Stimulated activated CD8-positive, alpha-beta memory T cell treated with anti-CD3 and anti-CD28 coated beads, Interleukin-12 subunit alpha, Interleukin-12 subunit beta, amount 100 ng/mL, for 4 hours (primary cell): ENCODE results near the gene RBM23.
"Not testable (repeated sequence)": the region's sequence is repeated elsewhere in the genome, so short reads cannot be mapped to it uniquely, and the experiment has no call there.

Experiments
- DNase-seq: peaks from one replicate; pipeline ENCODE4 v3.0.0-alpha.2; 2020; ENCODE audit warnings: low read depth

The RBM23 gene

DNA sequence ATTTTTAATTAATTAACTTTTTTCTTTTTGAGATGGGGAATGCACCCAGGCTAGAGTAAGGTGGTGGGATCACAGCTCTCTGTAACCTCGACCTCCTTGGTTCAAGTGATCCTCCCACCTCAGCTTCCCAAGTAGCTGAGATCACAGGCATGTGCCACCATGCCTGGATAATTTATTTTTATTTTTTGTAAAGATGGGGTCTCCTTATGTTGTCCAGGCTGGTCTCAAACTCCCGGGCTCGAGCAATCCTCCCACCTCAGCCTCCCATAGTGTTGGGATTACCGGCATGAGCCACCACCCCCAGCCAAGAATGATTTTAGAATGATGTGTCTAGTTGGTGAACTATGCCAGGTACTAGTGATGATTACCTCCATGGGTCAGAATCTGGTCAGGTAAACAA is 54.0 kb downstream of the RBM23 start:
- DNase-seq, result no peak

DNA sequence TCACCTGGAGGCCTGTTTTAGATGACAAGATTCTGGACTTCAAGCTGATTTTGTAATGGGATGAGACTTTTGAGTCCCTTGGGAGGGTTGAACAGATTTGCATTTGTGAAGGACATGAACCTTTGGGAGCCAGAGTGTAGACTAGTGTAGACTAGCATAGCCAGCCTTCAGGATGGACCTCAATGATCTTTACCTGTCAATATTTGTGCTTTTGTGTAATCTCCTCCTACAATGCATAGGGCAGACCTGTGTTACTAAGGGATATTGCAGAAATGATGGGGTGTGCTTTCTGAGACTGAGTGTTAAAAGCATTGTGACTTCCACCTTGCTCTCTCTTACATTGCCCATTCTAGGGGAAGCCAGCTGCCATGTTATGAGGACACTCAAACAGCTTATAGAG is 57.3 kb downstream of the RBM23 start:
- DNase-seq, result no peak

DNA sequence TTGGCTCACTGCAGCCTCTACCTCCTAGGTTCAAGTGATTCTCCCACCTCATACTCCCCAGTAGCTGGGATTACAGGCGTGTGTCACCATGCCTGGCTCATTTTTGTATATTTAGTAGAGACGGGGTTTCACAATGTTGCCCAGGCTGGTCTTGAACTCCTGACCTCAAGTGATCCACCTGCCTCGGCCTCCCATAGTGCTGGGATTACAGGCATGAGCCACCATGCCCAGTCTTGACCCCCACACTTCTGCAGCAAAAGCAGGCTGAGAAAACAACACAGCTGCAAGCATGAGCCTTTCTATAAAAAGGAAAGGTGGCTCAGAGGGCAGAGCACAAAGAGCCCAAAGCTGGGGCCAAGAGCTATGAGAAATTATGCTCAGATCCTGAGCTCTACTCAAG is 58.6 kb downstream of the RBM23 start:
- DNase-seq, result not testable (repeated sequence)

DNA sequence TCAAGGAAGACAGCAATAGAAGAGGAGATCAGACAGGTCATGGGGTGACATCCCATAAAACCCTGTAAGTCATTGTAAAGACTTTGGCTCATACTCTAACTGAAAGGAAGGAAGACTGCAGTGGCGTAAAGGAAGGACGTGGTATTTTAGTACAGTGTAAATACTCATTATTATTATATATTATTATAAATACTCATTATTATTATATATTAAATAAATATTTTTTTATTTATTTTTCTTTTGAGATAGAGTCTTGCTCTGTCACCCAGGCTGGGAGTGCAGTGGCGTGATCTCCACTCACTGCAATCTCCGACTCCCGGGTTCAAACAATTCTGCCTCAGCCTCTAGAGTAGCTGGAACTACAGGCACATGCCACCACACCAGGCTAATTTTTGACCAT is 62.5 kb downstream of the RBM23 start:
- no peak for DNase-seq

DNA sequence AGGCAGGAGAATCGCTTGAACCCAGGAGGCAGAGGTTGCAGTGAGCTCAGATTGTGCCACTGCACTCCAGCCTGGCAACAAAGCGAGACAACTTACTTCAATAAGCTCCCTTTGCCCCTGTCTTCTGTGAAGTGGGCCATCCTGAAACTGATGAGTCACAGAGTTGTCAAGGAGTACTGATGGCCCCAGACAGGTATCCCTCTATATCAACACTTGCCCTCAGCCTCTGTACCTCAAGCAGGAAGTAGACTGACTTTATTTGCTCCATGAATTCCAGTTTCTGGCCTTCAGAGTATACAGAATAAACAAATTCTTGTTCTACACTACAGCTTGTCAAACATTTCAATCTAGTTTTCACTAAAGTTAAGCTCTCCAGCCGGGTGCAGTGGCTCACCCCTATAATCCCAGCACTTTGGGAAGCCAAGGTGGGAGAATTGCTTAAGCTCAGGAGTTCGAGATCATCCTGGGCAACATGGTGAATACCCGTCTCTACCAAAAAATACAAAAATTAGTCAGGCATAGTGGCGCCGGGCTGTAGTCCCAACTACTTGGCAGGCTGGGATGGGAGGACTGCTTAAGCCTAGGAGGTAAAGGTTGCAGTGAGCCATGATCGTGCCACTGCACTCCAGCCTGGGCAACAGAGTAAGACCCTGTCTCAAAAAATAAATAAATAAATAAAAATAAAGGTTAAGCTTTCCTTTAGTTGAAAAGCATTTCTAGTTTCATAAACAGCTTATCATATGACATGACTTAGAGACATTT is 63.8 kb downstream of the RBM23 start:
- no peak for DNase-seq

DNA sequence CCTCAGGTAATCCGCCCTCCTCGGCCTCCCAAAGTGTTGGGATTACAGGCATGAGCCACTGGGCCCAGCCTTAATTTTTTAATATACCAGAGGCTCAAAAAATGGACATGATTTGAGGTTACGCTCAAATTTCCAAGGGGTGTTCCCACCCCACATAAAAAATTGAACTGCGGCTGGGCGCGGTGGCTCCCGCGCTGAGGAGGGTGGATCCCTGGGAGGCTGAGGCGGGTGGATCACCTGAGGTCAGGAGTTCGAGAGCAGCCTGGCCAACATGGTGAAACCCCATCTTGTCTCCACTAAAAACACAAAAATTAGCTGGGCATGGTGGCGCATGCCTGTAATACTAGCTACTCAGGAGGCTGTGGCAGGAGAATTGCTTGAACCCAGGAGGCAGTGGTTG is 64.7 kb downstream of the RBM23 start:
- DNase-seq, result not testable (repeated sequence)

DNA sequence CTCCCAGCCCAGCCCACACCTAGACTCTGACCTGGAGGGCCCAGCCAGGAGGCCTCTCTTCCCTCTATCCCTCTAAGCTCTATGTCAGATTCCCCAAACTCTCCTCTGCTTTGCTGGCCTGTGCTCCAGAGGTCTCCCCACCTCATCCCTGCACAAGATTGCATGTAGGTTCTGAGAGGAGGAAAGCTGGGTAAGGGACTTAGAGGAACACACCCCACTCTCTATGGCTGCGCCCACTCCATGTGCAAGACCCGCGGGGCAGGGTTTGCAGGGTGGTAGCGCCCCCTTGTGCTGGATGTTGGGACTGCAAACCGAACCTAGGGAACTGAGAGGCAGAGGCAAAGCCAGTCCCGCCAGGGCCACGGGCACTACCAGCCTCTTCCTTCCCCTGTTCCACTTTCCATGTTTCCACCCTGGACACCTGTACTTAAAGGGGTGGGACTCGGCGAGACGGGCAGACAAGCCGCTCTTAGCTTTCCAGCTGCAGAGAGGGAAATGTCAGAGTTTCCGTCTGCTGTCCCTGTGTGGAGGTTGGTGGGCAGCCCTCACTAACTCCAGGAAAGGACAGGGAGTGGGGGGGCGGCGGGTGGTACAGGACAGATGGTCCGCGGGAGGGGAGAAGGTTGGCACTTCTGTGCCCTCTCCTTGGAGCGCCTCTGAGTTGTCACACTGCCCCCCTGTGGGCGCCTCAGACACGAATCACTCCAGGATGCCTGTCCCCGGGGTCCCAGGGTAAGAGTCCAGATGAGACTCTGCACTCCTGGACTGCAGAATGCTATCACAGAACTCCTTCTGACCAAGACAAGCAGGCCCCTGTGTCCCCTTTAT is 65.8 kb downstream of the RBM23 start:
- DNase-seq, result peak; percentile 77

DNA sequence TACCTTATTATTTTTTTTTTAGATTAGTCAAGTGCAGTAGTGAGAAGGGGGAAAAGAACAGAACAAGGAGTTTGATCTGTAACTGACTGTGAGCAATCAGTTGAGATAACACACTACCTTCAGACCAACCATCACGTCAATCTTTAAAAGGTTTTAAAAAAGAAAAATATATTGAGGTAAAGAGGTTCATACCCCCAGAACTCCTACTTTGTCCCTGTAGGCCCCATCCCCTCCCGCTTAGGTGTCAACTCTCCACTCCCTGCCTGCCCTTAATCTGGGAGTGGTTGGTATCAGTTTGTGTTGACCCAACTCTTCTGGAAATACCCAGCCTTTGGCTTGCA is 66.4 kb downstream of the RBM23 start:
- DNase-seq, result no peak

DNA sequence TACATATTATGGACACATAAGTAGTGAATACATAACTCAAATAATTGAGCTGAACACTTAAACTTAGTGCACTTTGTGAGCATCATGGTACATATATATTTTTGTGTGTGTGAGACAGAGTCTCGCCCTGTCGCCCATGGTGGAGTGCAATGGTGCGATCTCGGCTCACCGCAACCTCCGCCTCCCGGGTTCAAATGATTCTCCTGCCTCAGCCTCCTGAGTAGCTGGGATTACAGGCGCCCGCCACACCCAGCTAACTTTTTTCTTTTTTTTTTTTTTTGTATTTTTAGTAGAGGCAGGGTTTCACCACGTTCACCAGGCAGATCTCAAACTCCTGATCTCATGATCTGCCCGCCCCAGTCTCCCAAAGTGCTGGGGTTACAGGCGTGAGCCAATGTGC is 66.8 kb downstream of the RBM23 start:
- not testable (repeated sequence) for DNase-seq

DNA sequence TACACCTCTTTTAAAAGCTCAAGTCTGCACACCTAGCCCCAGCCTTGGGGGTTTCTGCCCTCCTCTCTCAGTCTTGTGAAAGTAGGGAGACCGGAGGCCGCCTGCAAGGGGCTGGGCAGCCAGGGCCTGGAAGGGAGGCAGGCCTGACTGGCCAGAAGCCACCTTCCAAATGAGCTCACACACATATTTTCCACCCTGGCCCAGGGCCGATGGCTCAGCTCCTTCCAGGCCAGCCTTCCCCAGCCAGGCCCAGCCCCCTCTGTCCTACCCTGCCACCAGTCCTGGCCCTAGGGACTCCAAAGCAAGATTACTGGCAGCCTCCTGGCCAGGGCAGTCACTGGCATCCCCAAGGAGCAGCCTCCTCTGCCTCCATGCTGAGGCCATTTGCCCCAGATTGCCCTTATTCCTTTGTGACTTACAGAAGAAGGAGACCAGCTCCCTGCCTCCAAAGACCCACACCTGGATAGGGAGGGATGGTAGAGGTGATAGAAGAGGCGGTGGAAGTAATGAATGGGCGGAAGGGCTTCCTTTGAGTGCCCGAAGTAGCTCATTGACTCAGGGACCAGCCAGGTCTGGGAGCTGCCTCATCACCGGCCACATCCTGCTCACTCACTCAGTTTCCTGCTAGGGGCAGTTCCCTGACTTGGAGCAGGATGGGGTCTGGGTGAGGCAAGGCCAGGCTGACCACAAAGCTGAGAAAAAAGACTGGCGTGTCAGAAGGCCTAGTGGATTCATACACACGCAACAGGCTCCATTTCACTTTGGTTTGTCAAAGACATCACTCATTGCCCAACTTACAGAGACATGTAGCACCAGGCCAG is 67.8 kb downstream of the RBM23 start:
- no peak for DNase-seq

DNA sequence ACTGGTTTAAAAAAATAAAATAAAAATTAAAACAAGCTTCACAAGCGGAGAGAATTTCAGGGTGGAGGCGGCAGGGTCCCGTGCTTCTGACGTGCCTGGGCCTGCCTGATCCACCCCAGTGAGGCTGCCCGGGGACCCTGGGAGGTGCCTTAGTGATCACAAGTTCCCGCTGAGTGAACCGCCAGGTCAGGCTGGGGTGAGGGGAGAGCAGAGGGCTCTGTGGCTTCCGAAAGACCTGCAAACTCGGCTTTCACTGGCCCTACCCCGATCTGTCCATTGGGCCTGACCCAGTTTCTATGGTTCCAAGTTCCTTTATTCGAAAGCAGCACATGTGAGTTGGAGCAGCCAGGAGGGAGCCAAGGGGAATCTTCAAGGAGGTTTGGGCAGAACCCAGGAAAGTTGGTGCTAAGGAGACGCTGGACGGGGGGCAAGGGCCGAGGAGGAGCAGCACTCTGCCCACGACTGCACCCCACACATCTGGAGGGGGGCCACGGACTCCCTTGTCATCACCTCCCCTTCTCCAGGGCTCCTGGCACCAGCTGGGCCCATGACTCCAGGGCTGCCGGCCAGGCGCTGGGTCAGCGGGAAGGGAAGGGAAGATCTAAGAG is 69.6 kb downstream of the RBM23 start:
- no peak for DNase-seq

DNA sequence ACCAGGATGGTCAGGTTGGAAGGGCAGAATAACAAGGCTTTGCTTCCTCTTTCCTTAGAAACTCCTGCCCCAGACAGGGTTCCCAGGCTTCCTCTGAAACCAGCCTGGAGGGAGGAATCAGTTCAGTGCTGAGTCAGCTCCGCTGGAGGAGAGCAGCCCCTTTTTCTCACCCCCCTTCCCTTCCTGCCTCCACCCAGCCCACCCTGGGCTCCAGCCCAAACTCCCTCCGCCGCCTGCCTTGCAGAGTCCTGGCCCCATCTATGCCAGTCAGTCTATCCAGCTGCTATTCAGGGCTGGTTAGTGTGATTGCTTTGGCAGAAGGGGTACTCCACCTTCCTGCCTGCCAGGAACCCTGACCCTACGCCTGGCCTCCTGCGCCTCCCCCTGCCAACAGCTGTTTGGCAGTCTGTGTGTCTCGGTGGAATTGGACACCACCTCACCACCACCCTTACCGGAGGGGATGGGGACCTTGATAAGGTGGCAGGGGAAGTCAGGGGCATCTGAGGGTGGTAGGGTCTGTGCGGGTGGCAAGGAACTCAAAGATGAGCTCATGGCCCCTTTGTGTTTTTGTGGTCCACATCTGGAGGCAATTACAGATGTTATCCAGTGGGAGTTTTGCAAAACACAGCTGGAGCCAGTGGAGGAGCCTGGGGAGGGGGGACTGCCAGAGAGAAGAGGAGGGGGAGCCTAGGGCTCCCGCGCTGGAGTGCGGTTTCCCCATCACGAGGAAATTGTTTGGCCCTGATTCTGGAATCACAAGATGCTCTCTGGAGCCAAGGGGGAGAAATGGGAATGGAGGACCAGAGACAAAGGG is 70.4 kb downstream of the RBM23 start:
- no peak for DNase-seq

DNA sequence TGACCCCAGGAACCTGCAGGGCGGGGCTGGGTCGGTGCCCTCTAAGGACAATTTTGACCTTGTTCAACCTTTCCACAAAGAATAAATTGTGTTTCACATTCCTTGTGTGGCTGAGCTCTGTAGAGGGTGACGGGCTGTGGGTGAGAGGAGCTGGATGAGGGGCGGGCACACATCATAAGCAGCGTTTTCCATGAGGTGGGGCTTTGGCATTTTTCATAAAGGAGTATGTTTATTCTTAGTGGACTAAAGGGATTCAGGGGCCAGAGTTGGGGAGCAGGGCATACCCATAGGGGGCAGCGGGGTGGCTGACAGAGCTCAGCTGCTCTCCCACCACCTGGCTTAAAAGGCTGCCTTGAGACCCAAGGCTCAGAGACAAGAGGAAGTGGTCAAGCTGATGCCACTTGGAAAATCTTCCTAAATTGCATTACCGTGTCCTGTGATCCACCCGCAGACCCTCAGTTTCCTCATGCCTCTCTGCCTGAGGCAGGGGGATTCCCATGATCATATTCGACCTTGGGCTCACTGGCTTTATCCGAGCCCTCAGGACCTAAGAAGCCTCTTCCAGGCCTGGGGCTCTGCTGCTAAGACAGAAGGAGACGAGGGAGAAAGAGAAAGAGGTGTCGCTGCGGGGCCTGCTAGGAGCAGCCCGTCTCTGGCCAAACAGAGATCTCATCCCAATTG is 71.1 kb downstream of the RBM23 start:
- no peak for DNase-seq

DNA sequence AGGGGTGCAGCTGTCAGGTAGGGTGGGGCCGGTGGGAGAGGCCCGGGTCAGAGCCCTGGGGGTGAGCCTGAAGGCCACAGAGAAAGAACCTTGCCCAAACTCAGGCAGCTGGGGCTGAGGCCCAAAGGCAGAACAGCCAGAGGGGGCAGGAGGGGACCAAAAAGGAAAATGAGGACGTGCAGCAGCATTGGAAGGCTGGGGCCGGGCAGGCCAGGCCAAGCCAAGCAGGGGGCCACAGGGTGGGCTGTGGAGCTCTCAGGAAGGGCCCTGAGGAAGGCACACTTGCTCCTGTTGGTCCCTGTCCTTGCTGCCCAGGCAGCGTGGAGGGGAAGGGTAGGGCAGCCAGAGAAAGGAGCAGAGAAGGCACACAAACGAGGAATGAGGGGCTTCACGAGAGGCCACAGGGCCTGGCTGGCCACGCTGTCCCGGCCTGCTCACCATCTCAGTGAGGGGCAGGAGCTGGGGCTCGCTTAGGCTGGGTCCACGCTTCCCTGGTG is 72.1 kb downstream of the RBM23 start:
- no peak for DNase-seq

DNA sequence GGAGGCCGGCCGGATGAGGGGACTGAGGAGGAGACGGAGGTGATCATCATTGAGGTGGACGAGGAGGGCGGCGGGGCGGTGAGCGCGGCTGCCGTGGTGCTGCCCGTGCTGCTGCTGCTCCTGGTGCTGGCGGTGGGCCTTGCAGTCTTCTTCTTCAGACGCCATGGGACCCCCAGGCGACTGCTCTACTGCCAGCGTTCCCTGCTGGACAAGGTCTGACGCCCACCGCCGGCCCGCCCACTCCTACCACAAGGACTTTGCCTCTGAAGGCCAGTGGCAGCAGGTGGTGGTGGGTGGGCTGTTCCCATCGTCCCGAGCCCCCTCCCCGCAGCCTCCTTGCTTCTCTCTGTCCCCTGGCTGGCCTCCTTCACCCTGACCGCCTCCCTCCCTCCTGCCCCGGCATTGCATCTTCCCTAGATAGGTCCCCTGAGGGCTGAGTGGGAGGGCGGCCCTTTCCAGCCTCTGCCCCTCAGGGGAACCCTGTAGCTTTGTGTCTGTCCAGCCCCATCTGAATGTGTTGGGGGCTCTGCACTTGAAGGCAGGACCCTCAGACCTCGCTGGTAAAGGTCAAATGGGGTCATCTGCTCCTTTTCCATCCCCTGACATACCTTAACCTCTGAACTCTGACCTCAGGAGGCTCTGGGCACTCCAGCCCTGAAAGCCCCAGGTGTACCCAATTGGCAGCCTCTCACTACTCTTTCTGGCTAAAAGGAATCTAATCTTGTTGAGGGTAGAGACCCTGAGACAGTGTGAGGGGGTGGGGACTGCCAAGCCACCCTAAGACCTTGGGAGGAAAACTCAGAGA is 72.9 kb downstream of the RBM23 start:
- DNase-seq, result no peak

DNA sequence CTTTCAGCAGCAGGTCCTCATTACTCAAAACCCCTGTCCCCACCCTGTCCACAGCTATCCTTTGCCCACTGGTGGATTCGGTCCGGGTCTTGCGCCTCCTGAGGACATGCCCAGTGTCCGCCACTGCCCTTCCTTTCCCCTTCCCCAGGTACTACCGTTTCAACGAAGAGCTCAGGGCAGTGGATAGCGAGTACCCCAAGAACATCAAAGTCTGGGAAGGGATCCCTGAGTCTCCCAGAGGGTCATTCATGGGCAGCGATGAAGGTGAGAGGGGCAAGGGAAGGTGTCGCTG is 73.9 kb downstream of the RBM23 start:
- DNase-seq, result no peak

DNA sequence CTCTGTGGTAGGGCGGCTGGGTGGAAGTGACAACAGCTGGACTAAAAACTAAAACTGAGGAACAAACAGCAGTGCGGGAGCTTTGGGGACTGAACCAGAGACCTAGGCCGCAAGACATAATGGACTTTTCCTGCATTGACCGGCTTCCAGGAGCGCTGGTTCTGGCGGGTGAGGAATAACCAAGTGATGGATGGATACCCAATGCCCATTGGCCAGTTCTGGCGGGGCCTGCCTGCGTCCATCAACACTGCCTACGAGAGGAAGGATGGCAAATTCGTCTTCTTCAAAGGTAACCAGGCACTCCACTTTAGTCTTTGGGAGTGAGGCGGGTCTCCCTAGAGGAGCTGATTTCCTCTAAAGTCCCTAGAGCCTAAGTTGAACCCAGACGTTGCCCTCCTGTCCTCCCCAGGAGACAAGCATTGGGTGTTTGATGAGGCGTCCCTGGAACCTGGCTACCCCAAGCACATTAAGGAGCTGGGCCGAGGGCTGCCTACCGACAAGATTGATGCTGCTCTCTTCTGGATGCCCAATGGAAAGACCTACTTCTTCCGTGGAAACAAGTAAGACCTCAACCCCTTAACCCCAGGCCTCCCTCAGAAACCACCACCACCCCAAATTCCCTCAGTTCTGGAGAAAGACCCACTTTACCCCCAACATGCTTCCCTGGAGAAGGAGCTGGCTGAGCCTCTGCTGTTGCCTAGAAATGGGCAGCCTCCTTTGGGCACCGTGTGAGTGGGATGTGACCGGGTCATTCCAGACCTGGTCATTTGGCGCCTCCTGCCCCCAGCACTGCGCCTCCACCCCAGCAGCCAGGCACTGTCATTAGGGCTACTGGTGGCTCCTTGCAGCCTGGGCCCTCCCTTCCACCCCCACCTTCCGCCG is 74.5 kb downstream of the RBM23 start:
- DNase-seq, result no peak
